DOHH2 (cell line): ENCODE results near the gene SLC22A16.

Experiments used
- EZH2phosphoT487 ChIP-seq: fragments of 200-600 bp; sonication (generic); IDR thresholded peaks from 2 replicates; pipeline ENCODE4 v1.6.1; 2017; ENCODE audit warnings: borderline replicate concordance, mild to moderate bottlenecking, antibody characterized with exemption, low read length, moderate library complexity, mixed read lengths
- TF ChIP-seq, protein P1 (sequence below): fragments of 200-600 bp; sonication (generic); IDR thresholded peaks from one replicate; pipeline ENCODE4 v1.5.1; 2014; ENCODE audit warnings: antibody characterized with exemption, mild to moderate bottlenecking, low read depth, low read length; ENCODE audit not compliant: poor library complexity, severe bottlenecking

DNA sequence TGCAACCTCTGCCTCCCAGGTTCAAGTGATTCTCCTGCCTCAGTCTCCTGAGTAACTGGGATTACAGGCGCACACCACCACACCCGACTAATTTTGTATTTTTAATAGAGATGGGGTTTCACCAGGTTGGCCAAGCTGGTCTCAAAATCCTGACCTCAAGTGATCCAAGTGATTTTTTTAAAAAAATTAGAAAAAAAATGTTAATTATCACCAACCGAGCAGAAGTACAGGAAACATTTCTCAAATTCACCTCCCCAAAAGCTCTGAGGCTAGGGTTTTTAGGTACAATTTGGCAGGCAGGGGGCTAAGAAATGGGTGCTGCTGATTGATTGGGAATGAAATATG lies 14.9 kb upstream of the SLC22A16 start:
- TF ChIP-seq, protein P1, sequence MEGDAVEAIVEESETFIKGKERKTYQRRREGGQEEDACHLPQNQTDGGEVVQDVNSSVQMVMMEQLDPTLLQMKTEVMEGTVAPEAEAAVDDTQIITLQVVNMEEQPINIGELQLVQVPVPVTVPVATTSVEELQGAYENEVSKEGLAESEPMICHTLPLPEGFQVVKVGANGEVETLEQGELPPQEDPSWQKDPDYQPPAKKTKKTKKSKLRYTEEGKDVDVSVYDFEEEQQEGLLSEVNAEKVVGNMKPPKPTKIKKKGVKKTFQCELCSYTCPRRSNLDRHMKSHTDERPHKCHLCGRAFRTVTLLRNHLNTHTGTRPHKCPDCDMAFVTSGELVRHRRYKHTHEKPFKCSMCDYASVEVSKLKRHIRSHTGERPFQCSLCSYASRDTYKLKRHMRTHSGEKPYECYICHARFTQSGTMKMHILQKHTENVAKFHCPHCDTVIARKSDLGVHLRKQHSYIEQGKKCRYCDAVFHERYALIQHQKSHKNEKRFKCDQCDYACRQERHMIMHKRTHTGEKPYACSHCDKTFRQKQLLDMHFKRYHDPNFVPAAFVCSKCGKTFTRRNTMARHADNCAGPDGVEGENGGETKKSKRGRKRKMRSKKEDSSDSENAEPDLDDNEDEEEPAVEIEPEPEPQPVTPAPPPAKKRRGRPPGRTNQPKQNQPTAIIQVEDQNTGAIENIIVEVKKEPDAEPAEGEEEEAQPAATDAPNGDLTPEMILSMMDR: no peak
- no peak for TF ChIP-seq EZH2phosphoT487
